H9 (cell line): Measurements from ENCODE around the gene BASP1. TPM values are rescaled to one million over a fixed set of nuclear protein-coding genes. Genes with fewer than 3 reads are reported as not detected.

Experiments
- DNase-seq: peaks from one replicate; pipeline ENCODE4 v3.0.0-alpha.2; 2017
- H2AFZ ChIP-seq: one replicate; pipeline ENCODE4 v1.6.1; 2013; ENCODE audit warnings: mild to moderate bottlenecking, low read length, control low read depth, moderate library complexity
- H2AK5ac ChIP-seq: 2 replicates; pipeline ENCODE4 v1.6.1; 2013; ENCODE audit warnings: low read length, control low read depth, mixed read lengths; ENCODE audit not compliant: insufficient read length
- H2BK120ac ChIP-seq: one replicate; pipeline ENCODE4 v1.6.1; 2013; ENCODE audit warnings: low read depth, mild to moderate bottlenecking, low read length, control low read depth, inconsistent platforms; ENCODE audit not compliant: poor library complexity, severe bottlenecking
- H2BK12ac ChIP-seq: 2 replicates; pipeline ENCODE4 v1.6.1; 2013; ENCODE audit warnings: low read length, control low read depth, mixed read lengths, low read depth; ENCODE audit not compliant: insufficient read length
- H2BK15ac ChIP-seq: 2 replicates; pipeline ENCODE4 v1.6.1; 2013; ENCODE audit warnings: low read depth, low read length, control low read depth
- H2BK20ac ChIP-seq: one replicate; pipeline ENCODE4 v1.6.1; 2013; ENCODE audit warnings: low read depth, mild to moderate bottlenecking, low read length, control low read depth, inconsistent platforms; ENCODE audit not compliant: poor library complexity, severe bottlenecking
- H2BK5ac ChIP-seq: 2 replicates; pipeline ENCODE4 v1.6.1; 2013; ENCODE audit warnings: low read length, control low read depth, mixed read lengths; ENCODE audit not compliant: insufficient read length
- H3K14ac ChIP-seq: 2 replicates; pipeline ENCODE4 v1.6.1; 2013; ENCODE audit warnings: low read length, control low read depth; ENCODE audit not compliant: insufficient read depth
- H3K18ac ChIP-seq: 2 replicates; pipeline ENCODE4 v1.6.1; 2013; ENCODE audit warnings: low read depth, mild to moderate bottlenecking, mixed read lengths, low read length, control low read depth; ENCODE audit not compliant: insufficient read length
- H3K23ac ChIP-seq: 2 replicates; pipeline ENCODE4 v1.6.1; 2013; ENCODE audit warnings: low read length, control low read depth, mixed read lengths, low read depth; ENCODE audit not compliant: insufficient read length
- H3K23me2 ChIP-seq: 2 replicates; pipeline ENCODE4 v1.6.1; 2013; ENCODE audit warnings: low read depth, mild to moderate bottlenecking, mixed read lengths, low read length, control low read depth; ENCODE audit not compliant: insufficient read length, poor library complexity, severe bottlenecking
- H3K27ac ChIP-seq: 2 replicates; pipeline ENCODE4 v1.5.1; 2013; ENCODE audit warnings: low read length, control low read depth, mixed read lengths, low read depth; ENCODE audit not compliant: insufficient read length
- H3K27me3 ChIP-seq: 2 replicates; pipeline ENCODE4 v1.6.1; 2013; ENCODE audit warnings: low read length, control low read depth, inconsistent platforms; ENCODE audit not compliant: insufficient read depth
- H3K4ac ChIP-seq: 2 replicates; pipeline ENCODE4 v1.6.1; 2013; ENCODE audit warnings: low read depth, mild to moderate bottlenecking, control low read depth, inconsistent platforms, low read length, moderate library complexity
- H3K4me1 ChIP-seq: 2 replicates; pipeline ENCODE4 v1.6.1; 2013; ENCODE audit warnings: low read length, control low read depth, inconsistent platforms; ENCODE audit not compliant: insufficient read depth
- H3K4me2 ChIP-seq: 2 replicates; pipeline ENCODE4 v1.6.1; 2013; ENCODE audit warnings: low read length, control low read depth, mixed read lengths; ENCODE audit not compliant: insufficient read length, insufficient read depth
- H3K56ac ChIP-seq: 2 replicates; pipeline ENCODE4 v1.6.1; 2013; ENCODE audit warnings: low read depth, mild to moderate bottlenecking, mixed read lengths, low read length, control low read depth; ENCODE audit not compliant: insufficient read length
- H3K79me1 ChIP-seq: 2 replicates; pipeline ENCODE4 v1.6.1; 2013; ENCODE audit warnings: low read depth, mild to moderate bottlenecking, moderate library complexity, low read length, control low read depth, inconsistent platforms; ENCODE audit not compliant: insufficient read depth, poor library complexity, severe bottlenecking
- H3K79me2 ChIP-seq: 2 replicates; pipeline ENCODE4 v1.6.1; 2013; ENCODE audit warnings: low read length, control low read depth, inconsistent platforms; ENCODE audit not compliant: insufficient read depth
- H3K9ac ChIP-seq: 2 replicates; pipeline ENCODE4 v1.6.1; 2013; ENCODE audit warnings: low read length, control low read depth, mixed read lengths; ENCODE audit not compliant: insufficient read length; ENCODE audit errors: extremely low read depth
- H3K9me3 ChIP-seq: one replicate; pipeline ENCODE4 v1.6.1; 2013; ENCODE audit warnings: low read depth, low read length, inconsistent platforms; ENCODE audit not compliant: control insufficient read depth
- H3T11ph ChIP-seq: one replicate; pipeline ENCODE4 v1.6.1; 2013; ENCODE audit warnings: mild to moderate bottlenecking, low read length, control low read depth, inconsistent platforms
- H4K20me1 ChIP-seq: one replicate; pipeline ENCODE4 v1.6.1; 2013; ENCODE audit not compliant: control insufficient read depth, insufficient read length, insufficient read depth
- H4K5ac ChIP-seq: 2 replicates; pipeline ENCODE4 v1.6.1; 2013; ENCODE audit warnings: low read depth, mild to moderate bottlenecking, mixed read lengths, low read length, control low read depth; ENCODE audit not compliant: insufficient read length
- H4K8ac ChIP-seq: replicated peaks from 2 replicates; pipeline ENCODE4 v1.6.1; 2013; ENCODE audit warnings: low read length, control low read depth, mixed read lengths, low read depth; ENCODE audit not compliant: insufficient read length
- H4K91ac ChIP-seq: 2 replicates; pipeline ENCODE4 v1.6.1; 2013; ENCODE audit warnings: low read depth, mild to moderate bottlenecking, moderate library complexity, mixed read lengths, low read length, control low read depth; ENCODE audit not compliant: insufficient read length
- H3K27ac Mint-ChIP-seq, 3 experiments: 2 replicates in 2 of 3; 3 replicates in 1 of 3; pipeline ENCODE4 v1.8.0; 2020 to 2021; ENCODE audit warnings: mixed read lengths in 3 of 3, mild to moderate bottlenecking in 1 of 3, moderate library complexity in 1 of 3
- H3K27me3 Mint-ChIP-seq: 2 replicates; pipeline ENCODE4 v1.8.0; 2021; ENCODE audit warnings: low read depth, mild to moderate bottlenecking, moderate library complexity, mixed read lengths
- H3K36me3 Mint-ChIP-seq, 3 experiments: 2 replicates in 2 of 3; 3 replicates in 1 of 3; pipeline ENCODE4 v1.8.0; 2020 to 2021; ENCODE audit warnings: low read depth in 3 of 3, mixed read lengths in 3 of 3; ENCODE audit not compliant: insufficient read depth in 1 of 3
- H3K4me1 Mint-ChIP-seq, 2 experiments: 2 replicates each; pipeline ENCODE4 v1.8.0; 2020; ENCODE audit warnings: mixed read lengths in 2 of 2
- H3K4me3 Mint-ChIP-seq, 2 experiments: 2 replicates in 1 of 2; 3 replicates in 1 of 2; pipeline ENCODE4 v1.8.0; 2020 to 2021; ENCODE audit warnings: mild to moderate bottlenecking in 2 of 2, mixed read lengths in 2 of 2, moderate library complexity in 1 of 2
- H3K9me3 Mint-ChIP-seq, 2 experiments: 2 replicates in 1 of 2; 3 replicates in 1 of 2; pipeline ENCODE4 v1.8.0; 2020; ENCODE audit warnings: mild to moderate bottlenecking in 2 of 2, mixed read lengths in 2 of 2, moderate library complexity in 1 of 2
- WGBS: extraction: QIAGEN DNeasy Blood & Tissue Kit; methylation state at CpG from one replicate; pipeline ENCODE4 v1.1.7; 2013; ENCODE audit warnings: missing lambda C conversion rate, low lambda C conversion rate, mixed read lengths; ENCODE audit not compliant: insufficient read length; ENCODE audit errors: extremely low coverage; 5-methylcytosine and 5-hydroxymethylcytosine counted together
- total RNA-seq: library from RNA; stranded (reverse); gene quantifications from 2 replicates; pipeline ENCODE4 v1.2.1, GENCODE V29; 2021
- TF ChIP-seq, protein P1 (sequence below): fragments of 200-600 bp; sonication (generic); conservative IDR thresholded peaks from 3 replicates; pipeline ENCODE4 v1.8.0; 2021; ENCODE audit warnings: antibody characterized with exemption, mild to moderate bottlenecking

The BASP1 gene
- total RNA-seq, 1 experiment from 2014 or later = 180 TPM

GRCh38 chr5:17267106-17267505 lies 49.7 kb downstream of the BASP1 start:
- Histone ChIP-seq H2BK120ac (no peak overlapping the region), H4K20me1 (no peaks in the 10 kb centered on the region), H2BK15ac (no peak overlapping the region), H2BK20ac (no peak overlapping the region), H3K23ac (no peak overlapping the region), H4K91ac (no peak overlapping the region), H3K14ac (no peak overlapping the region), H2BK12ac (no peak overlapping the region), H3K27me3 (no peaks in the 10 kb centered on the region), H2BK5ac (no peak overlapping the region), H3K79me2 (peaks cover 12% of the 10 kb centered on the region; the same call in 1 of the 2 replicates), H3K23me2 (no peaks in the 10 kb centered on the region), H3K79me1 (peaks cover 2% of the 10 kb centered on the region), H3K4me1 (peaks cover 1% of the 10 kb centered on the region; the same call in 1 of the 2 replicates), H3K18ac (no peak overlapping the region), H3K4ac (no peak overlapping the region), H3K56ac (no peak overlapping the region), H3T11ph (no peak overlapping the region), H2AFZ (no peak overlapping the region), H3K9me3 (no peaks in the 10 kb centered on the region), H3K9ac (no peak overlapping the region), H3K27ac (no peak overlapping the region), H4K8ac (no peak overlapping the region), H3K4me2 (no peak overlapping the region), H4K5ac (no peak overlapping the region), H2AK5ac (no peak overlapping the region)
- no CpG with 5 or more reads among the region's 5 CpGs for WGBS
- TF ChIP-seq, protein P1, sequence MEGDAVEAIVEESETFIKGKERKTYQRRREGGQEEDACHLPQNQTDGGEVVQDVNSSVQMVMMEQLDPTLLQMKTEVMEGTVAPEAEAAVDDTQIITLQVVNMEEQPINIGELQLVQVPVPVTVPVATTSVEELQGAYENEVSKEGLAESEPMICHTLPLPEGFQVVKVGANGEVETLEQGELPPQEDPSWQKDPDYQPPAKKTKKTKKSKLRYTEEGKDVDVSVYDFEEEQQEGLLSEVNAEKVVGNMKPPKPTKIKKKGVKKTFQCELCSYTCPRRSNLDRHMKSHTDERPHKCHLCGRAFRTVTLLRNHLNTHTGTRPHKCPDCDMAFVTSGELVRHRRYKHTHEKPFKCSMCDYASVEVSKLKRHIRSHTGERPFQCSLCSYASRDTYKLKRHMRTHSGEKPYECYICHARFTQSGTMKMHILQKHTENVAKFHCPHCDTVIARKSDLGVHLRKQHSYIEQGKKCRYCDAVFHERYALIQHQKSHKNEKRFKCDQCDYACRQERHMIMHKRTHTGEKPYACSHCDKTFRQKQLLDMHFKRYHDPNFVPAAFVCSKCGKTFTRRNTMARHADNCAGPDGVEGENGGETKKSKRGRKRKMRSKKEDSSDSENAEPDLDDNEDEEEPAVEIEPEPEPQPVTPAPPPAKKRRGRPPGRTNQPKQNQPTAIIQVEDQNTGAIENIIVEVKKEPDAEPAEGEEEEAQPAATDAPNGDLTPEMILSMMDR = no peak
- peaks cover 29 to 45% of the 10 kb centered on the region in 2 experiments for H3K4me1 Mint-ChIP-seq
- H3K9me3 Mint-ChIP-seq = no peaks in the 10 kb centered on the region
- peak overlapping the region in 2 of 3 experiments; percentile 62 to 73; a peak in 1 of 7 replicates for H3K27ac Mint-ChIP-seq
- DNase-seq = no peak
- no peak overlapping the region for H3K4me3 Mint-ChIP-seq
- peaks cover 13 to 41% (median 40%) of the 10 kb centered on the region in 3 experiments for H3K36me3 Mint-ChIP-seq
- H3K27me3 Mint-ChIP-seq = no peaks in the 10 kb centered on the region
